Esophagus squamous epithelium (tissue), 5 donors: ENCODE measurements around the gene VIL1. TPM values are rescaled to one million over a fixed set of nuclear protein-coding genes. Genes with fewer than 3 reads are reported as not detected.

Source experiments
- DNase-seq: peaks from one replicate; lab custom pipeline; 2025; lab: John Stamatoyannopoulos, UW
- H3K27ac ChIP-seq, 4 donors: fragments of 200-600 bp; sonication (generic); one replicate each; pipeline ENCODE4 v1.5.1; 2016 to 2019; ENCODE audit warnings: mild to moderate bottlenecking in 1 of 4
- H3K27me3 ChIP-seq, 4 donors: fragments of 200-600 bp; sonication (generic); 1 replicate in 3 of 4; 2 replicates in 1 of 4; pipeline versions ENCODE4 v1.5.1 to v1.6.0; 2017 to 2021; ENCODE audit warnings: antibody characterized with exemption in 1 of 4
- H3K36me3 ChIP-seq, 3 donors: fragments of 200-600 bp; sonication (generic); one replicate each; pipeline ENCODE4 v1.5.1; 2016 to 2019
- H3K4me1 ChIP-seq, 3 donors: fragments of 200-600 bp; sonication (generic); one replicate each; pipeline ENCODE4 v1.5.1; 2017 to 2019
- H3K4me3 ChIP-seq, 4 donors: fragments of 200-600 bp; sonication (generic); 1 replicate in 3 of 4; 2 replicates in 1 of 4; pipeline ENCODE4 v1.5.1; 2016 to 2019; ENCODE audit warnings: mild to moderate bottlenecking in 2 of 4, moderate library complexity in 1 of 4
- H3K9me3 ChIP-seq, 3 donors: fragments of 200-600 bp; sonication (generic); one replicate each; pipeline ENCODE4 v1.5.1; 2016 to 2019
- CTCF ChIP-seq, 6 experiments: fragments of 450-650 bp in 4 of 6; fragments of 200-600 bp in 2 of 6; sonication (generic) in 2 of 6; IDR thresholded peaks; one replicate each; pipeline ENCODE4 v1.5.1; 2016 to 2019; ENCODE audit warnings: antibody characterized with exemption in 6 of 6, mild to moderate bottlenecking in 4 of 6, moderate library complexity in 4 of 6
- POLR2A ChIP-seq, 4 donors: fragments of 450-650 bp; IDR thresholded peaks; one replicate each; pipeline ENCODE4 v1.6.1; 2017; ENCODE audit warnings: antibody characterized with exemption in 4 of 4, mild to moderate bottlenecking in 4 of 4, moderate library complexity in 3 of 4
- WGBS, 2 donors: methylation state at CpG; one replicate each; pipeline ENCODE4 v1.1.5; 2018; 5-methylcytosine and 5-hydroxymethylcytosine counted together
- intact Hi-C: fragments of 100-400 bp; cut with DNase I; formaldehyde crosslinking; loops from one replicate; pipeline ENCODE4 v1.15.0; 2022
- total RNA-seq, 4 donors: library from RNA; depleted of rRNA; stranded (reverse); fragments of >200 nt; gene quantifications; one replicate each; pipeline ENCODE4 v1.1.0, GENCODE V29; 2016
- donor health status: DM: yes; HTN: yes; CAD: no.

Gene VIL1
- total RNA-seq, 4 donors from 2014 or later = not detected

GRCh38 chr2:218437969-218438368 lies 19.0 kb downstream of the VIL1 start:
- Histone ChIP-seq H3K27ac (peak overlapping the region in 2 of 4 donors; percentile 14 to 29), H3K27me3 (no peaks in the 10 kb centered on the region), H3K36me3 (no peaks in the 10 kb centered on the region), H3K9me3 (no peaks in the 10 kb centered on the region), H3K4me1 (peaks cover 0 to 5% (median 4%) of the 10 kb centered on the region in 3 donors), H3K4me3 (no peak overlapping the region)
- DNase-seq = no peak
- intact Hi-C loops = no loop called here
- TF ChIP-seq POLR2A (IDR thresholded peaks at IDR 0.05) (no peak), CTCF (IDR thresholded peaks at IDR 0.05) (no peak)
- 94 to 100% methylated on average over 1 of the region's 1 CpG for WGBS, 2 donors

GRCh38 chr2:218438596-218438995 lies 19.7 kb downstream of the VIL1 start:
- 73 to 89% methylated on average over 4 of the region's 4 CpGs for WGBS, 2 donors
- intact Hi-C loops = no loop called here
- TF ChIP-seq POLR2A (IDR thresholded peaks at IDR 0.05) = no peak
- TF ChIP-seq CTCF (IDR thresholded peaks at IDR 0.05) = no peak
- Histone ChIP-seq H3K9me3 (no peaks in the 10 kb centered on the region), H3K4me3 (no peak overlapping the region), H3K4me1 (peaks cover 0 to 5% (median 4%) of the 10 kb centered on the region in 3 donors), H3K36me3 (no peaks in the 10 kb centered on the region), H3K27ac (peak overlapping the region in 1 of 4 donors; percentile 14), H3K27me3 (no peaks in the 10 kb centered on the region)
- no peak for DNase-seq

DNA sequence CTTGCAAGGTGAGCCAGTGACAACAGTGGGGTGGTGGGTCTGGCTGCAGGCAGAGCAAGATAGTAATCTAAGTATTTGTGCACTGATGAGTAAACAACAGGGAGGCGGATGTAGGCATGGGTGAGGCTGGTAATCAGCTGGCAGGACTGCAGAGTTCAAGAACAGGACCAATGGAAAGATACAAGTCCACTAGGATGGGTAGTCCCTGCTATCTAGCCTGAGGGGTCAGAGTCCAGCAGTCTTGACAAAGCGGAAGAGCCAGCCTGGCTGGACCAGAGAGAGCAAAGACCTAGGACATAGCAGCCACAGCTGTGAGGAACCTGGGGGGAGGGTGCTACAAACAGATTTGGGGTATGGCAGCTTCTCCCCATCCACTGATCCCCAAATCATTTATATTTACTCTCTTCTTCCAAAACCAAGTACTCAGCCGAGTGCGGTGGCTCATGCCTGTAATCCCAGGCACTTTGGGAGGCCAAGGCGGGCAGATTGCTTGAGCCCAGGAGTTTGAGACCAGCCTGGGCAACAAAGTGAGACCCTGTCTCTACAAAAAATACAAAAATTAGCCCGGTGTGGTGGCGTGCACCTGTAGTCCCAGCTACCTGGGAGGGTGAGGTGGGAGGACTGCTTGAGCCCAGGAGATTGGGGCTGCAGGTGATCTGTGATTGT lies 25.9 kb downstream of the VIL1 start:
- Histone ChIP-seq H3K27me3 (no peaks in the 10 kb centered on the region), H3K4me1 (peaks cover 6 to 16% (median 13%) of the 10 kb centered on the region in 3 donors), H3K27ac (no peak overlapping the region), H3K36me3 (peaks cover 0 to 47% (median 0%) of the 10 kb centered on the region in 3 donors), H3K9me3 (no peaks in the 10 kb centered on the region), H3K4me3 (no peak overlapping the region)
- 96 to 100% methylated on average over 2 to 7 of the region's 7 CpGs for WGBS, 2 donors
- DNase-seq = no peak
- intact Hi-C loops = no loop called here
- no peak for TF ChIP-seq CTCF (IDR thresholded peaks at IDR 0.05)
- no peak for TF ChIP-seq POLR2A (IDR thresholded peaks at IDR 0.05)

DNA sequence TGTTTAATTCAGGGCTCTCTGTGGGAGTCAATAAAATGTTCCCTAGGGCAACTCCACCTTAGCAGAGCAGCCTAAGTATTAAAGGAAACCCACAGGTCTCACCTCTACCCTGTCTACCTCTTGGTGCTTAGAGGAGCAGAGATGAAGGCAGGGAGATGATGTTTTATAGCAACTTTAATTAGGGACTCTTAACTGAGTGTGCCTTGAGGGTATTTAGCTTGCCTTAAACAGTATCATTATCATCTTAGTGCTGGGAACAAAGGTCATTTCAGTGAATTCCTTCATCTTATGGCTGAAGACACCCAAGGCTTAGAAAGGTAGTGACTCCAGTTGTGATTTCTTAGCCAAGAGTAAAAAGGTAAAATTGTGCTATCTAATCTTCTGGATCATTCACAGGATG lies 26.7 kb downstream of the VIL1 start:
- TF ChIP-seq POLR2A (IDR thresholded peaks at IDR 0.05) (no peak), CTCF (IDR thresholded peaks at IDR 0.05) (no peak)
- Histone ChIP-seq H3K9me3 (no peaks in the 10 kb centered on the region), H3K27me3 (no peaks in the 10 kb centered on the region), H3K4me1 (peaks cover 6 to 22% (median 13%) of the 10 kb centered on the region in 3 donors), H3K4me3 (no peak overlapping the region), H3K36me3 (peaks cover 0 to 48% (median 0%) of the 10 kb centered on the region in 3 donors), H3K27ac (no peak overlapping the region)
- intact Hi-C loops = no loop called here
- no peak for DNase-seq

GRCh38 chr2:218446547-218446946 lies 27.6 kb downstream of the VIL1 start:
- DNase-seq = no peak
- H3K27me3 ChIP-seq = no peaks in the 10 kb centered on the region
- H3K9me3 ChIP-seq = no peaks in the 10 kb centered on the region
- intact Hi-C loops = no loop called here
- no peak overlapping the region for H3K27ac ChIP-seq
- H3K36me3 ChIP-seq = peaks cover 0 to 48% (median 0%) of the 10 kb centered on the region in 3 donors
- TF ChIP-seq POLR2A (IDR thresholded peaks at IDR 0.05) (no peak), CTCF (IDR thresholded peaks at IDR 0.05) (no peak)
- H3K4me1 ChIP-seq = peaks cover 6 to 23% (median 13%) of the 10 kb centered on the region in 3 donors
- 97 to 100% methylated on average over 4 to 6 of the region's 6 CpGs for WGBS, 2 donors
- no peak overlapping the region for H3K4me3 ChIP-seq
